Right atrium auricular region (tissue), 2 donors: ENCODE data around the gene EIF2B2. TPM values are rescaled to one million over a fixed set of nuclear protein-coding genes. Genes with fewer than 3 reads are reported as not detected.

Experiments used
- DNase-seq: peaks from one replicate; pipeline ENCODE4 v3.0.0-alpha.2; 2019; ENCODE audit warnings: low spot score
- H3K27ac ChIP-seq, 2 donors: fragments of 200-600 bp; sonication (generic); 1 replicate in 1 of 2; 2 replicates in 1 of 2; pipeline ENCODE4 v1.5.1; 2016 to 2019
- H3K27me3 ChIP-seq, 2 donors: fragments of 200-600 bp; sonication (generic); one replicate each; pipeline versions ENCODE4 v1.5.1 to v1.6.0; 2017 to 2019
- H3K36me3 ChIP-seq: fragments of 200-600 bp; sonication (generic); one replicate; pipeline ENCODE4 v1.5.1; 2016
- H3K4me1 ChIP-seq, 2 donors: fragments of 200-600 bp; sonication (generic); one replicate each; pipeline versions ENCODE4 v1.5.1 to v1.6.0; 2017 to 2019
- H3K4me3 ChIP-seq, 2 donors: fragments of 200-600 bp; sonication (generic); 1 replicate in 1 of 2; 2 replicates in 1 of 2; pipeline ENCODE4 v1.5.1; 2017 to 2019; ENCODE audit warnings: mild to moderate bottlenecking in 1 of 2, moderate library complexity in 1 of 2
- H3K9me3 ChIP-seq, 2 donors: fragments of 200-600 bp; sonication (generic); one replicate each; pipeline ENCODE4 v1.5.1; 2019
- total RNA-seq, 2 donors: library from RNA; depleted of rRNA; stranded (reverse); fragments of >200 nt; gene quantifications; one replicate each; pipeline ENCODE4 v1.1.0, GENCODE V29; 2016
- TF ChIP-seq, protein P1 (sequence below), 2 donors: fragments of 200-600 bp; sonication (generic); IDR thresholded peaks; one replicate each; pipeline ENCODE4 v1.5.1; 2019; ENCODE audit warnings: antibody characterized with exemption in 2 of 2

EIF2B2 gene
- total RNA-seq, 2 donors from 2014 or later: 26.1 to 35.3 TPM

DNA sequence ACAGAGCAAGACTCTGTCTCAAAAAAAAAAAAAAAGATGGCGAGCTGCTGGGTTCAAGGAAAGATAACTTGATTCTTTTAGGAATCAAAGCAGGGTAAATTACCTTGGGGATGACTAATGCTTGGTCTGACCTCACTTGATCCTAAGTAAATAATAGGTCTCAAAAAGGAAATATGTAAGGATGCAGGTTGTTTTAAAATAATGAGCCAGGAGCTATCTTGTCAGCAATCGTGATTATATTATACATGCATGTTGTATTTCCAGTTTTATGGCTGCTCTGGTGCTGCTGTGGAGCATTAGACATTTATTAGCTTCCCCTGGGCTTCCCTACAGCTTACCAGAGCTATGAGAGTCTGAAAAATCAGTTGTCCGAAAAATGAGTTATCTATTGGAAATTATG lies 2.6 kb downstream of the EIF2B2 start:
- Histone ChIP-seq H3K4me3 (no peak overlapping the region), H3K27ac (no peak overlapping the region), H3K27me3 (no peaks in the 10 kb centered on the region), H3K36me3 (peaks cover 55% of the 10 kb centered on the region), H3K4me1 (peaks cover 0 to 25% of the 10 kb centered on the region in 2 donors), H3K9me3 (no peaks in the 10 kb centered on the region)
- TF ChIP-seq, protein P1, sequence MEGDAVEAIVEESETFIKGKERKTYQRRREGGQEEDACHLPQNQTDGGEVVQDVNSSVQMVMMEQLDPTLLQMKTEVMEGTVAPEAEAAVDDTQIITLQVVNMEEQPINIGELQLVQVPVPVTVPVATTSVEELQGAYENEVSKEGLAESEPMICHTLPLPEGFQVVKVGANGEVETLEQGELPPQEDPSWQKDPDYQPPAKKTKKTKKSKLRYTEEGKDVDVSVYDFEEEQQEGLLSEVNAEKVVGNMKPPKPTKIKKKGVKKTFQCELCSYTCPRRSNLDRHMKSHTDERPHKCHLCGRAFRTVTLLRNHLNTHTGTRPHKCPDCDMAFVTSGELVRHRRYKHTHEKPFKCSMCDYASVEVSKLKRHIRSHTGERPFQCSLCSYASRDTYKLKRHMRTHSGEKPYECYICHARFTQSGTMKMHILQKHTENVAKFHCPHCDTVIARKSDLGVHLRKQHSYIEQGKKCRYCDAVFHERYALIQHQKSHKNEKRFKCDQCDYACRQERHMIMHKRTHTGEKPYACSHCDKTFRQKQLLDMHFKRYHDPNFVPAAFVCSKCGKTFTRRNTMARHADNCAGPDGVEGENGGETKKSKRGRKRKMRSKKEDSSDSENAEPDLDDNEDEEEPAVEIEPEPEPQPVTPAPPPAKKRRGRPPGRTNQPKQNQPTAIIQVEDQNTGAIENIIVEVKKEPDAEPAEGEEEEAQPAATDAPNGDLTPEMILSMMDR (IDR thresholded peaks at IDR 0.05): no peak
- DNase-seq: no peak

DNA sequence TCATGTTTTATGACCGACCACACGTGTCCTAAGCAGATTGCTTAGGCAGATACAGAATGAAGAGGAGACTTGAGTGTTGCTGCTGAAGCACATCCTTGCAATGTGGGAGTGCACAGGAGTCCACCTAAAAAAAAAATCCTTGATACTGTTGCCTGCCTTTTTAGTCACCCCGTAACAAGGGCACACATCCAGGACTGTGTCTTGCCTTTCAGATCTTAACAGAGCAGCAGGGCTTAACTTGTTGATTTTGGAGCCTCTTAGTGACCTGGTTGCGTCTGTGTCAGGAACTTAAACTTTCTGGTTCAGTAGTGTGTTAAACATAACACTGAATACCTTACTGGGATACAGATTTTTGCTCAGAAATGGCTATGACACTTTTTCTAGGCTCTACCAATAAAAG lies 6.5 kb downstream of the EIF2B2 start:
- H3K27ac ChIP-seq: no peak overlapping the region
- H3K4me1 ChIP-seq: peaks cover 0 to 42% of the 10 kb centered on the region in 2 donors
- no peak overlapping the region for H3K4me3 ChIP-seq
- TF ChIP-seq, protein P1 (IDR thresholded peaks at IDR 0.05): no peak
- peaks cover 57% of the 10 kb centered on the region for H3K36me3 ChIP-seq
- no peaks in the 10 kb centered on the region for H3K27me3 ChIP-seq
- H3K9me3 ChIP-seq: no peaks in the 10 kb centered on the region
- DNase-seq: no peak

DNA sequence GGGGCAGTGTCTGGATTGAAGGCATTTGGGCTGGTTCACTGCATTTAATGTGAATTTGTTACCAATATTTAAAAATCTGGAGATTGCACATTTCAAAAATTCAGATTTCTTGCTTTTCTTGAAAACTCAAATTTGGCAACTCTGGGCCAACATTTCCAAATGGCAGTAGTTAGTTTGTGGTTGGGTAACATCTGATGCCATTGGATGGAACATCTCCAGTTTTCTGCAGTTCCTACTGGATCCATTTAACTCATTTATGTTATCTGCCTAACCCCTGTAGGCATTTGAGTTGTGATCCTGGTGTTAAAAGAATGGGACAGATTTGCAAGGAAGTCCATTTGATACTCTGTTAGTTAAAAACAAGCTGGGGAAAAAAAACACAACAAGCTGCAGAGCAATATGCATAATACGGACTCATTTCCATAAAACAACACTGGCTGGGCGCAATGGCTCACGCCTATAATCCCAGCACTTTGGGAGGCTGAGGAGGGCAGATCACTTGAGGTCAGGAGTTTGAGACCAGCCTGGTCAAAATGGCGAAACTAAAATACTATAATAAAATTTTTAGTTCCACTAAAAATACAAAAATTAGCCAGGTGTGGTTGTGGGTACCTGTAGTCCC lies 7.9 kb downstream of the EIF2B2 start:
- TF ChIP-seq, protein P1 (IDR thresholded peaks at IDR 0.05): no peak
- H3K27me3 ChIP-seq: no peaks in the 10 kb centered on the region
- peaks cover 0 to 33% of the 10 kb centered on the region in 2 donors for H3K4me1 ChIP-seq
- no peak overlapping the region for H3K4me3 ChIP-seq
- H3K9me3 ChIP-seq: no peaks in the 10 kb centered on the region
- DNase-seq: no peak
- H3K36me3 ChIP-seq: peaks cover 59% of the 10 kb centered on the region
- H3K27ac ChIP-seq: peak overlapping the region in 1 of 2 donors; percentile 71

DNA sequence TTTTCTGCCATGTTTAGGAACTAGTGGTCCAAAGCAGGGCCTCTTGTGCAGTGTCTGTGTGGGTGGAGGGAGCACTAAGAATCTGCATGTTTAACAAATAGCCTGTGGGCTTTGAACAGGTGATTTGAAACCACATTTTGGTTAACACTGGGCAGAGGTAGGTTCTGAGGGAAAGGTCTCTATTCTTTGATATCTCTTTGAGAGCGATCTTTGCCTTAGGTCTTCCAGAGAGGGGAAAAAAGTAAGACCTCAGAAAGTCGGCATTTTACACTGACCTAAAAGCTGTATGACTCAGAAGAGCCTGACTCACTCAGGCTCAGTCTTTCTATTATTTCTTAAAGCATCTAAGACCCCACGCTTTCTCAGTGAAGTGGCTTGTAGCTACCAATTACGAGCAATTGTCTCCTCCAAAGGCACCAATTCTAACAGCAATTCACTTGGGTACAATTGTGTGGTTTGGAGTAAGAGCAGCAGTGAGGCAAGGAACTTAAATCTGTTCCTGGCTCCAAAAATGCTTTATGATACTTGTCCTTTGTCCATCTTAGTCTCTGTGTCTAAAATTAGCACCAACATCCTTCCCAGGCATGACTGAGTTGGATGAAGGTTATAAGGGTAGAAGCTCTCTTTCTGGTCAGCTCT lies 8.8 kb downstream of the EIF2B2 start:
- Histone ChIP-seq H3K27ac (peak overlapping the region; percentile 40 to 71), H3K9me3 (no peaks in the 10 kb centered on the region), H3K36me3 (peaks cover 59% of the 10 kb centered on the region), H3K27me3 (no peaks in the 10 kb centered on the region), H3K4me3 (no peak overlapping the region), H3K4me1 (peaks cover 0 to 33% of the 10 kb centered on the region in 2 donors)
- DNase-seq: no peak
- TF ChIP-seq, protein P1 (IDR thresholded peaks at IDR 0.05): no peak

DNA sequence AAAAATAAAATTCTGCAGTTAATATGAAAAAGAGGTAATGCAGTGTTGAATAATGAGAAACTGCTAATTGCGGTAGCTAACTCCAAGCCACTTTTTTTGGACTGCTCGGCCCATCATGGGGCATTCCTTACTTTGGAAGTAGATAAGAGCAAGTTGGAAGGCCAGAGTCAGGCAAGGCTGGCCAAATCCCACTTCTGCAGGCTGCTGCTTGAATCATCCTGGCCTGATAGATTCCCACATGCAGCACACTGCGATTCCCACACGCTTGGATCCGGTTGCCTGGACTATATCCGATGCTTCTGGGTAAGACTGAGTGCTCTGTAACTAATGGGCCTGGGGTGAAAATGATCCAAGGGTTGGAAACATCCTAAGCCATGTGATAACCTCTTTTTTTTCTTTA lies 10.6 kb downstream of the EIF2B2 start:
- Histone ChIP-seq H3K4me3 (no peak overlapping the region), H3K27me3 (no peaks in the 10 kb centered on the region), H3K27ac (no peak overlapping the region), H3K4me1 (peaks cover 0 to 33% of the 10 kb centered on the region in 2 donors), H3K36me3 (peaks cover 59% of the 10 kb centered on the region), H3K9me3 (no peaks in the 10 kb centered on the region)
- TF ChIP-seq, protein P1 (IDR thresholded peaks at IDR 0.05): no peak
- DNase-seq: no peak
